ENCODE results near the gene NAB1. TPM values are rescaled to one million over a fixed set of nuclear protein-coding genes. Genes with fewer than 3 reads are reported as not detected.

The NAB1 gene
- polyA plus RNA-seq, 1 of the 3 experiments (the other 2 are of a cell fraction) = 9.7 TPM

- H3K9me2 ChIP-seq = no peaks in the 10 kb centered on the region
- H4K20me1 ChIP-seq (ENCODE audit: insufficient read depth) = no peaks in the 10 kb centered on the region
- POLR2A ChIA-PET = no interaction called here
- no peak overlapping the region for H2AFZ ChIP-seq (ENCODE audit: low read depth)
- no peak overlapping the region for H3K27ac ChIP-seq (ENCODE audit: low read depth in 2 of 2, low read length in 1 of 2)
- no peaks in the 10 kb centered on the region; a peak in 1 of 4 replicates for H3K4me1 ChIP-seq (ENCODE audit: control insufficient read depth in 1 of 2, insufficient read depth in 2 of 2, low read depth in 1 of 2, low read length in 1 of 2)
- H3K36me3 ChIP-seq (replicated peaks in 1 of 2; ENCODE audit: control insufficient read depth in 1 of 2, insufficient read depth in 2 of 2, low read length in 1 of 2) = peaks cover 21% of the 10 kb centered on the region in 2 experiments
- CTCF ChIA-PET = no interaction called here
- H3K4me2 ChIP-seq = no peak overlapping the region
- no peaks in the 10 kb centered on the region for H3K9me3 ChIP-seq
- 100% methylated on average over 4 of the region's 4 CpGs for WGBS (ENCODE audit: low lambda C conversion rate)
- TF ChIP-seq JUND (IDR thresholded peaks at IDR 0.05) (no peak), MXI1 (IDR thresholded peaks at IDR 0.05; ENCODE audit: low read depth, low read length) (no peak), RAD21 (IDR thresholded peaks at IDR 0.05; ENCODE audit: low read length) (no peak), USF2 (IDR thresholded peaks at IDR 0.05; ENCODE audit: borderline replicate concordance, low read depth, low read length) (no peak), SMC3 (IDR thresholded peaks at IDR 0.05; ENCODE audit: low read depth, low read length) (no peak), TAF1 (IDR thresholded peaks at IDR 0.05; ENCODE audit: borderline replicate concordance, low read depth, low read length) (no peak), IRF3 (IDR thresholded peaks at IDR 0.05; ENCODE audit: low read depth, low read length) (no peak), TEAD4 (IDR thresholded peaks at IDR 0.05; ENCODE audit: borderline replicate concordance, insufficient read depth) (no peak), NFIC (IDR thresholded peaks at IDR 0.05; ENCODE audit: borderline replicate concordance) (no peak), GABPA (IDR thresholded peaks at IDR 0.05; ENCODE audit: low read depth) (no peak), FOXJ3 (CRISPR knock-in tag; IDR thresholded peaks at IDR 0.05) (no peak)
- no peak for DNase-seq
- no peak overlapping the region for H3K4me3 ChIP-seq (ENCODE audit: low read depth in 2 of 2, low read length in 1 of 2)
- H3K9ac ChIP-seq = no peak overlapping the region
- no peaks in the 10 kb centered on the region for H3F3A ChIP-seq (replicated peaks; ENCODE audit: insufficient read depth)
- no peaks in the 10 kb centered on the region for H3K79me2 ChIP-seq (ENCODE audit: insufficient read depth)
- H3K27me3 ChIP-seq (ENCODE audit: insufficient read depth) = no peaks in the 10 kb centered on the region
Measured at GRCh38 chr2:190695739-190696138, 46.9 kb downstream of the NAB1 start.

GRCh38 chr2:190696792-190697398, 48.0 kb downstream of the NAB1 start:
- Histone ChIP-seq H3K9me2 (no peaks in the 10 kb centered on the region), H3K36me3 (replicated peaks in 1 of 2; ENCODE audit: control insufficient read depth in 1 of 2, insufficient read depth in 2 of 2, low read length in 1 of 2) (peaks cover 11 to 12% of the 10 kb centered on the region in 2 experiments), H3K4me2 (no peak overlapping the region), H4K20me1 (ENCODE audit: insufficient read depth) (no peaks in the 10 kb centered on the region), H3K4me3 (ENCODE audit: low read depth in 2 of 2, low read length in 1 of 2) (no peak overlapping the region), H3K9me3 (no peaks in the 10 kb centered on the region), H3K9ac (no peak overlapping the region), H3K27ac (ENCODE audit: low read depth in 2 of 2, low read length in 1 of 2) (no peak overlapping the region), H2AFZ (ENCODE audit: low read depth) (no peak overlapping the region), H3K79me2 (ENCODE audit: insufficient read depth) (no peaks in the 10 kb centered on the region), H3K4me1 (ENCODE audit: control insufficient read depth in 1 of 2, insufficient read depth in 2 of 2, low read depth in 1 of 2, low read length in 1 of 2) (no peaks in the 10 kb centered on the region; a peak in 1 of 4 replicates), H3F3A (replicated peaks; ENCODE audit: insufficient read depth) (no peaks in the 10 kb centered on the region), H3K27me3 (ENCODE audit: insufficient read depth) (no peaks in the 10 kb centered on the region)
- CTCF ChIA-PET = interaction anchor here (0.7 to 0.8 kb wide), 2 partner anchors 17 to 59 kb away, joined by 3 to 4 read pairs; no protein-coding TSS in a partner anchor
- 98% methylated on average over 3 of the region's 3 CpGs for WGBS (ENCODE audit: low lambda C conversion rate)
- DNase-seq = no peak
- POLR2A ChIA-PET = no interaction called here
- TF ChIP-seq IRF3 (IDR thresholded peaks at IDR 0.05; ENCODE audit: low read depth, low read length) (no peak), FOXJ3 (CRISPR knock-in tag; IDR thresholded peaks at IDR 0.05) (no peak), TAF1 (IDR thresholded peaks at IDR 0.05; ENCODE audit: borderline replicate concordance, low read depth, low read length) (no peak), NRF1 (IDR thresholded peaks at IDR 0.05; ENCODE audit: low read depth, low read length) (no peak), RCOR1 (IDR thresholded peaks at IDR 0.05; ENCODE audit: low read length) (no peak), RAD21 (IDR thresholded peaks at IDR 0.05; ENCODE audit: low read length) (no peak), CTCF (IDR thresholded peaks at IDR 0.05) (no peak), FOSL2 (IDR thresholded peaks at IDR 0.05; ENCODE audit: borderline replicate concordance, low read depth) (no peak), CHD2 (IDR thresholded peaks at IDR 0.05; ENCODE audit: low read length, partially characterized antibody) (no peak), EZH2phosphoT487 (IDR thresholded peaks at IDR 0.05; ENCODE audit: borderline replicate concordance, low read depth) (no peak), POLR2AphosphoS5 (IDR thresholded peaks at IDR 0.05; ENCODE audit: low read depth, low read length) (no peak)

Measured in SK-N-SH (cell line).